Measurements from ENCODE around the gene MAML3.

Gene MAML3

GRCh38 chr4:139839403-139840031, 314.5 kb downstream of the MAML3 start:
- no peak for DNase-seq (ENCODE audit: low spot score)

GRCh38 chr4:139838811-139839210, 315.2 kb downstream of the MAML3 start:
- DNase-seq (ENCODE audit: low spot score) = no peak

GRCh38 chr4:139834981-139835391, 319.0 kb downstream of the MAML3 start:
- no peak for DNase-seq (ENCODE audit: low spot score)

- DNase-seq (ENCODE audit: low spot score) = no peak
Measured at GRCh38 chr4:139834226-139834662, 319.7 kb downstream of the MAML3 start.

- DNase-seq (ENCODE audit: low spot score) = no peak
Measured at GRCh38 chr4:139833151-139833910, 320.7 kb downstream of the MAML3 start.

- no peak for DNase-seq (ENCODE audit: low spot score)
Measured at GRCh38 chr4:139828966-139829664, 324.9 kb downstream of the MAML3 start.

- DNase-seq (ENCODE audit: low spot score) = no peak
Measured at GRCh38 chr4:139826426-139826825, 327.6 kb downstream of the MAML3 start.

GRCh38 chr4:139825523-139826014, 328.4 kb downstream of the MAML3 start:
- DNase-seq (ENCODE audit: low spot score) = no peak

GRCh38 chr4:139824882-139825522, 329.0 kb downstream of the MAML3 start:
- no peak for DNase-seq (ENCODE audit: low spot score)

- DNase-seq (ENCODE audit: low spot score) = no peak
Measured at GRCh38 chr4:139823746-139824145, 330.2 kb downstream of the MAML3 start.

GRCh38 chr4:139823345-139823744, 330.6 kb downstream of the MAML3 start:
- no peak for DNase-seq (ENCODE audit: low spot score)

GRCh38 chr4:139822391-139822790, 331.6 kb downstream of the MAML3 start:
- DNase-seq (ENCODE audit: low spot score) = no peak

GRCh38 chr4:139819082-139819481, 334.9 kb downstream of the MAML3 start:
- DNase-seq (ENCODE audit: low spot score) = no peak

- DNase-seq (ENCODE audit: low spot score) = no peak
Measured at GRCh38 chr4:139817657-139818452, 336.1 kb downstream of the MAML3 start.

GRCh38 chr4:139816856-139817255, 337.1 kb downstream of the MAML3 start:
- DNase-seq (ENCODE audit: low spot score) = no peak

GRCh38 chr4:139815778-139816601, 338.0 kb downstream of the MAML3 start:
- DNase-seq (ENCODE audit: low spot score) = no peak

- no peak for DNase-seq (ENCODE audit: low spot score)
Measured at GRCh38 chr4:139814323-139815015, 339.5 kb downstream of the MAML3 start.

GRCh38 chr4:139813881-139814280, 340.1 kb downstream of the MAML3 start:
- DNase-seq (ENCODE audit: low spot score) = no peak

GRCh38 chr4:139810710-139811109, 343.3 kb downstream of the MAML3 start:
- DNase-seq (ENCODE audit: low spot score) = no peak

GRCh38 chr4:139809757-139810140, 344.2 kb downstream of the MAML3 start:
- no peak for DNase-seq (ENCODE audit: low spot score)
